C4-2B (cell line): ENCODE results near the gene GRIA4.

Source experiments
- CTCF ChIP-seq: fragments of 450-650 bp; conservative IDR thresholded peaks from 2 replicates; pipeline ENCODE4 v1.5.1; 2017; ENCODE audit warnings: mild to moderate bottlenecking
- ZFX ChIP-seq: fragments of 450-650 bp; IDR thresholded peaks from 2 replicates; pipeline ENCODE4 v1.6.1; 2017

- TF ChIP-seq CTCF (no peak), ZFX (no peak)
Observed at GRCh38 chr11:105701098-105701497, 91.2 kb downstream of the GRIA4 start.
